ENCODE data around the gene MRPL1.
"Not testable (repeated sequence)": the region's sequence is repeated elsewhere in the genome, so short reads cannot be mapped to it uniquely, and the experiment has no call there.

MRPL1 gene

DNA sequence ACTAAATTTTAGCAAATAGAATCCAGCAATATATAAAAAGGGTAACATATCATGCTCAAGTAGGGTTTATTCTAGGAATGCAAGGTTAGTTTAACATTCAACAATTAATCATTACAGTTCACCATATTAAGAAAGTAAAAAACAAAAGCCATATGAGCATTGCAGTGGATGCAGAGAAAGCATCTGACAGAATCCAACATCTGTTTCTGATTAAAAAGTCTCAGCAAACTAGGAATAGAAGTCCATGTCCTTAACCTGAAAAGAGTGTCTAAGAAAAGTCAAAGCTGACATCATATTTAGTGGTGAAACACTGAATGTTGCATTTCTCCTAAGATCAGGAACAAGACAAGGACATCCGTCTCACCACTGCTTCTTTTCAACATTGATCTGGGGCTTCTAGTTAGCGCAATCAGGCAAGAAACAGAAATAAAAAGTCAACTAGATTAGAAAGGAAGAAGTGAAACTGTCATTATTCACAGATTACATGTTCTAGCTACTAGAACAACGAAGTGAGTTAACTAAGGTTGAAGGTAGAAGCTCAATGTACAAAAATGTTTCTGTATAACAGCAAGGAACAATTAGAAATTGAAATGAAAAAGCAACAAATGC lies 49.3 kb downstream of the MRPL1 start:
- no peak overlapping the region for H3K4me3 ChIP-seq (ENCODE audit: low read depth, low read length)

DNA sequence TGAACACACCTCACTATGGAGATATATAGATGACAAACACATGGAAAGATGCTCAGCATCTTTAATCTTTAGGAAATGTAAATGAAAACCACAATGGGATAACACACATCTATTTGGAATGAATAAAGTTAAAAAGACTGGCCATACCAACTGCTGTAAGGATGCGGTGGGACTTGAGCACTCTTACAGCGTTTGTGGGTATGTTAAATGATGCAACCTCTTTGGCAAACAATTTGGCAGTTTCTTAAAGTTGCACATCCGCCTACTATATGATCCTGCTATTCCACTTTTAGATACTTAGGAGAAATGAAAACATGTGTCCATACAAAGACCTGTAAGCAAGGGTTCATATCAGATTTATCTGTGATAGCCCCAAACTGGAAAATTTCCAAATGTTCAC lies 50.7 kb downstream of the MRPL1 start:
- H3K4me3 ChIP-seq (ENCODE audit: low read depth, low read length) = no peak overlapping the region

DNA sequence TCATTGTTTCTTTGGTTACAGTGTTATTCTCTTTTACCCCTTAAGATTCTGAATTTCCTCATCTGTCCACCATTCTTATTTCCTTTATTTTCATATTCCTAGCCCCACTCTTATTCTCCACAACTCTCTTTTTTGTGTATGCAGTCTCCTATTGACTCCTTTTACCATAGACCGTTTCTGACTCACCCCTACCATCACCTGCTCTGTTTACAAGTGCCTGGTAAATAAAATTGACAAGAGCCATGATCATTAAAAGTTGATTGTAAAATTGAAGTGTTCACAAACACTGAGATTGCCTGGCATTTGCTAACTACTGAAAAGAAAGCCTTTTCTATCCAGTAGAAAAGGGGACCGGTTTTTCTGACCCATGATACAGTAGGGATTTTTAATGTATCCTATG lies 54.4 kb downstream of the MRPL1 start:
- no peak overlapping the region for H3K4me3 ChIP-seq (ENCODE audit: low read depth, low read length)

DNA sequence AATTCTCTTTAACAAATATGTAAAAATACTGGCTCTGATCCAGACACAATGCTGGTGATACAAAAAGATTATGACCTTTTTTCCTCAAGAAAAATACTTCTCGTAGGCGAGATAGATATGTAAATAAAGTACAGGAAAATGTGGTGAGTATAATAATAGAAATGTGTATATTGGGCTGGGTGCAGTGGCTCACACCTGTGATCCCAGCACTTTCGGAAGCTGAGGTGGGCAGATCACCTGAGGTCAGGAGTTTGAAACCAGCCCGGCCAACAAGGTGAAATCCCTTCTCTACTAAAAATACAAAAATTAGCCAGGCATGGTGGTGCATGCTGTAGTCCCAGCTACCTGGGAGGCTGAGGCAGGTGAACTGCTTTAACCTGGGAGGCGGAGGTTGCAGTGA lies 55.0 kb downstream of the MRPL1 start:
- no peak overlapping the region for H3K4me3 ChIP-seq (ENCODE audit: low read depth, low read length)

DNA sequence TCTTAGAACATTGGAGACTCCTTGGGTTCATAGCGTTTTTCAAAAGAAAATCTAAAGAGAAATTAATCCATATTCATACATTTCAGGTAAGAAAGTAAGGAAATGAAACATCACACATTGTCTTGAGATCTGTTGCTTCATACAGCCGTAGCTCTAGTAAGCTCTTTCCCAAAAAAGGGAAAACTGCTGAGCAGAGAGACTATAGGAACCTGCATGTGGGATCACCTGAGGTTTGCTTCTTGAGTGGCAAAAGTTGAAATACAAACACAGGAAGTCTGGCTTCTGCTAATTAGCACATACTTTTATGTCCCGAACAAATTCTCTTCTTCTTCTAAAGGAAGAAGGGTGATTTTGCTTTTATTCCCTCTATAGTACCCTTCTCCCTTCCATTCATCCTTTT lies 57.7 kb downstream of the MRPL1 start:
- H3K4me3 ChIP-seq (ENCODE audit: low read depth, low read length) = no peak overlapping the region

DNA sequence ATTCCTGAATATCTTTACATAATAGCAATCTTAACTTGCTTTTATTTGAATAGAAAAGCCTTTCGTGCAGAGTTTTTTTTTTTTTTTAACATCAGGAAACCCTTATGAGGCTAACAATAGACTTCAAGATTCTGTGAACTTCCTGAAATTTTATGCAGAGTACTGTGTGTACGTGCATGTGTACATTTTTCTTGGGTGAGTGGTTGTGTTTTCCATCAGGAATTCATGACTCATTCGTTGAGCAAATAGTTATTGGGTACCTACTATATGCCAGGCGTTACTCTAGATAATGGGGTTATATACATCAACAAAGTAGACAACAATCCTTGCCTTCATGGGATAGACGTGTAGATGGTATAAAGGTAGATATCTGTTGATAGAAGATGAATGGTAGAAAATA lies 59.1 kb downstream of the MRPL1 start:
- H3K4me3 ChIP-seq (ENCODE audit: low read depth, low read length) = no peak overlapping the region

DNA sequence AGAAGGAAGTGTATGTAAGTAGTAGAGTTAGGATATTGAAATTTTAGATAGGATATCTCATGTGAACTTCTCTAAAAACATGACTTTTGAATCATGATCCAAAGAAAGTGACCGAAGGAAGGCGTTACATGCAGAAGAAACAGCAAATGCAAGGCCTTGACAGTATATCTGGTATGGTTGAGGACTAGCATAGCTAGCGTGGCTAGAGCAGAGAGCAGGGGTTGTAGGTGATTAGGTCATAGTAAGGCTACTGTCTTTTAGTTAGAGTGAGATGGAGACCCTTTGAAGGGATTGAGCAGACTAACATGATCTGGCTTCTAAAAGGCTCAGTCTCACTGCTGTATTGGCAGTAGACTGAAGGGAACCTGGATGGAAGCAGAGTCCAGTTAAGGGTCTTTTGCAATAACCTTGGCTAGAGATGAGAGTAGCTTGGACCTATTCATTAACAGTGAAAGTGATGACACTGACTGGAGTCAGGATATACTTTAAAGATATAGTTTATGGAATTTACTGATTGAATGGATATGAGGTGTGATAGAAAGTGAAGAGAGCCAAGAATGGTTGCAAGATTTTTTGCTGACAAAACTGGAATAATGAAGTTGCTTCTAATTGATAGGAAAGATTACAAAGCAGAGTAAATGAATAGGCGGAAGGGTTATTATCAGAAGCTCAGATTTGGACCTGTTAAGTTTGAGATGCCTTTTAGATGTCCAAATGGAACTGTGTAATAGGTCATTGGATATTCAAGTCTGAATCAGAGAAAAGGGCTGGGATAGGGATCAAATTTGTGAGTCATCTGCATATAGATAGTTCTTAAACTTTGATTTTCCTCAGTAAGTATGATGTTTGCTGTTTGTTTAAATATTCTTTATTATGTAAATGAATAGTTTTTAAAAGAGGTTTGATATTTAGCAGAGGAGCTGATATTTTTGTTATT lies 59.8 kb downstream of the MRPL1 start:
- H3K4me3 ChIP-seq (ENCODE audit: low read depth, low read length) = no peak overlapping the region

DNA sequence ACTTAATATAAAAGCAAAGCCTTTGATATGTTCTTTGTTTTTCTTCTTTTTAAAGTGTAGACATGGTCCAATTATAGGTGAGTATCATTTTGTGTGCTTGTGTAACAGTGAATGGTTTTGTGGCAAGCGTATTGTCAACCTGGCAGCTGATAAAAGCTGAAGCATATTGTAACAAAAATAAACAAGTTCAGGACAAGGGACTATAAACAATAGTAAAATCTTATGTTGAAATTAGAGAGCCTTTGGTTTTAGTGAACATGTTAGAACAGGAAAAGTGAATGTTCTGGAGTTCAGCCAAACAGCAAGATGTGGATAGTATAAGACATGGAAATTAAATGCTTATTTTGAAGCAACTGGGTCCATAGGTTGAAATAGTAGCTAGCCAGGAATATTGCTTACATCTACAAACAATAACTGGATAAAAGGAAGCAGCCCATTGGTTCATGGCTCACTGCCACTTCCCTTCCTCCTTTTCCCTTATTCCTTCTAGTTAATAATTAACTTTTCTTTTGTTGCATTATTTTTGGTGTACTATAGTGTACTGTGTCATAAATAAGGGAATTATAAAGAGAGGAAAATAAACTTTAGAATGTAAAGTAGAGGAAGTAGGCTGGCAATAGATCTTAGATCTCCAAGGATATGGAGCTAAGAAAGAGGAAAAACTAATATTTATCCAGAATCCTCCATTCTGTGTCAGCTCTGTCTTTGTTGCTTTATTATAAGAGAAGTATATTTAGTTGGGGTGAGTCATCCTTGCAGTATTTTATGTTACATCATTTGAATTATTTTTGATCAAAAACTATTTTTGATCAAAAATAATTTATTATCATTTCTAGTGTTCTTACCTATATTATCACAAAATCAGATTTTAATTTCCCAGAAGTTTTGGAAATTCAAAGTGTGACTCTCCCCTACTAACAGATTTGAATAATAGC lies 65.6 kb downstream of the MRPL1 start:
- H3K4me3 ChIP-seq (ENCODE audit: low read depth, low read length) = no peak overlapping the region

DNA sequence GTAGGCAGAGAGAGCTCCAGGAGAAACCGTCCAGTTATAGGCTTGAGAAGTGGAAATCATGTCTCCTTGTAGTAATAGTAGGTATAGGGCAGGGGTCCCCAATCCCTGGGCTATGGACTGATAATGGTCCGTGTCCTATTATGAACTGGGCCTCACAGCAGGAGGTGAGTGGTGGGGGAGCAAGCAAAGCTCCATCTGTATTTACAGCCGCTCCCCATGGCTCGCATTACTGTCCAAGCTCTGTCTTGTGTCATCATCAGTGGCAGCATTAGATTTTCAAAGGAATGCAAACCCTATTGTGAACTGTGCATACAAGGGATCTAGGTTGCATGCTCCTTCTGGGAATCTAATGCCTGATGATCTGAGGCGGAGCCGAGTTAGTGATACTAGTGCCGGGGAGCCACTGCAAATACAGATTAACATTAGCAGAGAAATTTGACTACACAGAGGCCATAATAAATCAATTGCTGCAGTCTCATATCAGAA lies 67.6 kb downstream of the MRPL1 start:
- no peak overlapping the region for H3K4me3 ChIP-seq (ENCODE audit: low read depth, low read length)

DNA sequence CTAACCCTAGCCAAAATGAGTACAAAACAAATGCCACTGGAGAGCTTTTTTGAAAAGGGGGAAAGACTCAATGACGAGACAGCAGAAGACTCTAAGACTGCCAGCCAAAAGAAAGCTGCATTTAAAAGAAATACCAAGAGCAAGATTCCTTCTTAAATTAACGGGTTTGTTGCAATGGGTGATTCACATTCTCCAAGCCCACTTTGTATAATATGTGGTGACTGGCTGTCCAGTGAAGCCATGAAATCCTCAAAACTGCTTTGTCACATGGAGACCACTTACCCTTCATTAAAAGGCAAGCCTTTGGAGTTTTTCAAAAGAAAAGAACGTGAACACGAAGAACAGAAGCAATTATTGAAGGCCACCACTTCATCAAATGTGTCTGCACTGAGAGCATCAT lies 68.2 kb downstream of the MRPL1 start:
- no peak overlapping the region for H3K4me3 ChIP-seq (ENCODE audit: low read depth, low read length)

DNA sequence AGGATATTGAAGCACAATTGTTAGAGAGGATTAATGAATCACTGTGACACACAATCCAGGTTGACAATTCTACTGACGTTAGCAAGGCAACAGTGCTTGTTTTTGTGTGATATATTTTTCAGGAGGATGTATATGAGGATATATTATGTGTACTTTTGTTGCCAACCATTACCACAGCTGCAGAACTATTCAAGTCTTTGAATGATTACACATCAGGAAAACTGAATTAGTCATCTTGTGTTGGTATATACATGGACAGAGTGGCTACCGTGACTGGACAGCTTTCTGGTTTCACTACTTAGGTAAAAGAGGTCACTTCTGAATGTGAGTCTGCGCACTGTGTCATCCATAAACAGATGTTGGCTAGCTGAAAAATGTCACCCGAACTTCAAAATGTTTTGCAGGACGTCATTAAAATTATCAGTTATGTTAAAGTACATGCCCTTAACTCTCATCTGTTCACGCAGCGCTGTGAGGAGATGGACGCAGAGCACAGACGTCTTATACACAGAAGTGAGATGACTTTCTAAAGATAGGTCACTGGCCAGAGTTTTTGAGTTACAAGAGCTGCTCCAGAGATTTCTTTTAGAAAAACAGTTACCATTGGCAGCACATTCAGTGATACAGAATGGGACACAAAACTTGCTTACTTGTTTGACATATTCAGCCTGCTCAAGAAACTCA lies 69.0 kb downstream of the MRPL1 start:
- H3K4me3 ChIP-seq (ENCODE audit: low read depth, low read length) = no peak overlapping the region

DNA sequence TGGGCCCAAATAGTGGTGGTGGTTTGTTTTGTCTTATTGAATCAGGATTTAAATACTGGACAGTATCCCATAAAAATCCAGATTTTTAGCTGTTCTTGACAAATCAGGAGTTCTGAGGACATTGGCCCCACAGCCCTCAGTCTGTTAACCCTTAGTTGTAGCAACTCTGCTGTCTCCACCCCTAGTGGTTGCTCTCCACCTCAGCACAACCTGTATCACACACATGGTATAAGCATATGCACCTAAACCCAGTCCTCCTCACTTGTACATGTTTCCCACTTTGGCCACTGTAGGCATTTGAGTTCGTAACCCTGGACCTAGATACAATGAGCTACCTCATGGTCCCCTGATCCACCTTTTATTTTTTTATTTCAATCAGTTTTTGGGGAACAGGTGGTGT lies 75.9 kb downstream of the MRPL1 start:
- H3K4me3 ChIP-seq (ENCODE audit: low read depth, low read length) = no peak overlapping the region

DNA sequence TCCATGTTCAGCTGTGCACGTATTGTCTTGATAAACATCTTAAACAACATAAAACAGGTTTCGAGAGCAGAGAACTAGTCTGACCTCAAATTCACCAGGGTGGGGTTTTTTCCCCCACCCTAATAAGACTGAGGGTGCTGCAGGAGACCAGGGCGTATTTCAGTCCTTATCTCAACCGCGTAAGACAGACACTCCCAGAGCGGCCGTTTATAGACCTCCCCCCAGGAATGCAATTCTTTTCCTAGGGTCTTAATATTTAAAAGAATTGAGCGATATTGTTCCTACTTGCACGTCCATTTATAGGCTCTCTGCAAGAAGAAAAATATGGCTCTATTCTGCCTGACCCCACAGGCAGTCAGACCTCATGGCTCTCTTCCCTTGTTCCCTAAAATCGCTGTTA lies 83.3 kb downstream of the MRPL1 start:
- H3K4me3 ChIP-seq (ENCODE audit: low read depth, low read length) = not testable (repeated sequence)

DNA sequence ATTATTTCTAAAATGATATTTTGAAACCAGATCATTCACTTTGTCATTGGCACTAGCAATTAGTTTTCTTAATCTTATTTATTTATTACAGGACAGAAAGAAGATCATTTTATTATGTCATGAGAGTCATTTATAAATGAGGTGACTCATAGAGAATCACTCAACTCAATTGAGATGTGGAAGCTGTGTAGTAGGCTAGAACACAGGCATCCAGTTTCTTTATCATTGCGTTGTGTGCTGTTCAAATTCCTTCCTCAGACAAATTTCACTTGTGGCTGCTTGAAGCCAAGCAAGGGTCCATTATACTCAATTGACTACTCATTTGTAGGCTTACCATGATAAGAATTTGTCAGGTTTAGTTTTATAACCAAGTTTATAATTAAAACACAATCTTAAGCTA lies 87.6 kb downstream of the MRPL1 start:
- no peak overlapping the region for H3K4me3 ChIP-seq (ENCODE audit: low read depth, low read length)

DNA sequence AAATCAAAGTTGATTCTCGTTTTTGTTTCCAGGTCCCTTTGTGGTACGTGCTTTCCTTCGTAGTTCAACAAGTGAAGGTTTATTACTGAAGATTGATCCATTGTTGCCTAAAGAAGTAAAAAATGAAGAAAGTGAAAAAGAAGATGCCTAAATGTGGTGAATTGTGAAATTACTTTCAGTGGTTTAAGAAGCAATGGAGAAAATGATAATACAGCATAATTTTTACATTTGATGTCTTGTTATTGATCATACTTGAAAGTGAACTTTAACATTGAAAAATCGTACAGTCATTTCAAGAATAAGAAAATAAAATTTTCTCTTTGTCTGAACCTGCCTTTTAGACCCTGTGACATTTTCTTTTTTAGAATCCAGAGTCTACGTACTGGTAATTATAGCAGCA lies 89.8 kb downstream of the MRPL1 start:
- H3K4me3 ChIP-seq (ENCODE audit: low read depth, low read length) = no peak overlapping the region

DNA sequence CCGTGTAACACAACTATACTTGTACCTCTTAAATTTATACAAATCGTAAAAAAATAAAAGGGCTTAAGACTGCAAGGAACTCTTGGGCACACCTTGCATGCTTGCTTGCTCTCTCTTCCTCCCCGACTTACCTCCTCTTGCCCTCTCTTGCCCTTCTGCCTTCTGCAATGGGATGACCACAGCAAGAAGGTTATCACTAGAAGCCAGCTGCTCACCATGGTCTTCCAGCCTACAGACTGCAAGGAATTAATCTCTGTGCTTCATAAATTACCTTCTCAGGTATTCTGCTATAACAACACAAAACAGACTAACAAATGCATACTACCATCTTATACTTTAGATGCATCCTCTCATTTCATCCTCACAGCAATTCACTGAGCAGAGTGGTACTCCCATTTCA lies 92.1 kb downstream of the MRPL1 start:
- no peak overlapping the region for H3K4me3 ChIP-seq (ENCODE audit: low read depth, low read length)

DNA sequence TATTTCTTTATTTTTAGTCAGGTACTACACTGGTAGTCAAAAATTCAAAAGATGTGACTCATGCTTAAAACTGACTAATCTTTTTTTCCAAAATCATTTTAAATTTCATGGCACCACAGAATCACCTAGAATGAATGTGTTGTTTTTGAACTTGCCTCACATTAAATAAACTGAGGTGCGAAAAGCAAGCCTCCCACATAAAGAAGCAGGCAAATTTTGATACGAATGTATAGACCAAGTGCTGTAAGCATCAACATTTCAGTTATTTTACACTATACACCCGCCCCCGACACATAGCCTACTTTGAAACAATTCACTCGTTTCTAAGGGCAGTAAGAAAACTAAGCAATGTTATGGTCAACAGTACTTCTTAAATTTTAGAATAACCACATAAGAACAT lies 94.3 kb downstream of the MRPL1 start:
- H3K4me3 ChIP-seq (ENCODE audit: low read depth, low read length) = no peak overlapping the region

DNA sequence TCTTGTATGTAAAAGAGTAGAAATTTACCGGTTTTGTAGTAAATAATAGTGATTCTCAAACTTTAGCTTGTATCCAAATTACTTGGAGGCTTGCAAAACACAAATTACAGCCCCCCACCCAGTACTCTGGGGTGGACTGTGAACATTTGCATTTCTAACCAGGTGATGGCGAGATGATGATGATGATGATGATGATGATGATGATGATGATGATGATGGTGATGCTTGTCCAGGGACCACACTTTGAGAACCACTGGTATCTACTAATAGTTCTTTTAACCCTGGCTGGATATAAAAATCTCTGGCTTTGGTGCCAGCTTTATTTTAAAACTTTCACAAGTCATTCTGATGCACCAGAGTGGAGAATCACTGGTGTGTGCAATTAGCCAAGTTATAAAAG lies 96.3 kb downstream of the MRPL1 start:
- H3K4me3 ChIP-seq (ENCODE audit: low read depth, low read length) = no peak overlapping the region

DNA sequence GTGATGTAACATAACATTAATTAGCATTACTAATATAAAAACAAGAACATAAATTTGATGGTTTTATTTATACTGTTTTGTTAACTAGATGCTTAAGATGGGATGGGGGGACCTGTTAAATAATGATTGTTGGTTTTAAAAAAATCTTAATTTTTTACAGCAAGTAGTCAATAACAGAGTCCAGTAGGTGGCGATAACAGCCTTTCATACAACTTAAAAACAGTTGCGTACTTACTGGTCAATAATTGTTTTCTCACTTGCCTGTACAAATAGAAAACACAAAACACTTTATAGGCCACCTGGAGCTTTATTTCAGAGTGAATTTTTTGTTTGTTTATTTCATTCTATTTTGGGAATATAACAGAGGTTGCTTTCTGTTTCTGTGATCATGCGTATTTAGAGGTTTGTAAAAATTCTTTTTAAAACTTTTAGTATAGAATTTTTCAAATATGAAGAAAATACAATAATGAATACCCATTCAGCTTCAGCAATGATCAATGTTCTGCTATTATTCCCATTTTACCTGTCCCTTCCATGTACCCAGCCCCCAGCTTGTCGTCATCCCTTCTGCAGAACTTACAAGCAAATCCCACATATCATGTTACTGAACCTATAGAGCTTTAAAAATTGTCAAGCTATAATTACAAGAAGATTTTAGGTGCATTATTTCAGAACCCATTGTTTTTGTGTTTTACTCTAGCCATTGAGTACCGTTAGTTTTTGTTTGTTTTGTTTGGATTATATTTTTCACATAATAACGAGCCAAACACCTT lies 97.1 kb downstream of the MRPL1 start:
- no peak overlapping the region for H3K4me3 ChIP-seq (ENCODE audit: low read depth, low read length)

DNA sequence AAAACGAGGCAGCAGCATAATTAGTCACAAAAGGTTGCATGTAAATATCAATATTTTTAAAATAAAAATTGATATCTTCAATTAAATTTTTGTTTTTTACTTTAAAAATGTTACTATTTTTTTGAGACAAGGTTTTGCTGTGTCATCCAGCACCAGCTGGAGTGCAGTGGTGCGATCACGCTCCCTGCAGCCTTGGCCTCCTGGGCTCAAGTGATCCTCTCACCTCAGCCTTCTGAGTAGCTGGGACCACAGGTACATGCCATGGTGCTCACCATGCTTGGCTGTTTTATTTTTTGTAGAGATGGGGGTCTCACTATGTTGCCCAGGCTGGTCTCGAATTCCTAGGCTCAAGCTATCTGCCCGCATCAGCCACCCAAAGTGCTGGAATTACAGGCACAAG lies 97.7 kb downstream of the MRPL1 start:
- no peak overlapping the region for H3K4me3 ChIP-seq (ENCODE audit: low read depth, low read length)

Data from iPS-11a (cell line).